ENCODE results near the gene KIAA0319L.

Gene KIAA0319L

DNA sequence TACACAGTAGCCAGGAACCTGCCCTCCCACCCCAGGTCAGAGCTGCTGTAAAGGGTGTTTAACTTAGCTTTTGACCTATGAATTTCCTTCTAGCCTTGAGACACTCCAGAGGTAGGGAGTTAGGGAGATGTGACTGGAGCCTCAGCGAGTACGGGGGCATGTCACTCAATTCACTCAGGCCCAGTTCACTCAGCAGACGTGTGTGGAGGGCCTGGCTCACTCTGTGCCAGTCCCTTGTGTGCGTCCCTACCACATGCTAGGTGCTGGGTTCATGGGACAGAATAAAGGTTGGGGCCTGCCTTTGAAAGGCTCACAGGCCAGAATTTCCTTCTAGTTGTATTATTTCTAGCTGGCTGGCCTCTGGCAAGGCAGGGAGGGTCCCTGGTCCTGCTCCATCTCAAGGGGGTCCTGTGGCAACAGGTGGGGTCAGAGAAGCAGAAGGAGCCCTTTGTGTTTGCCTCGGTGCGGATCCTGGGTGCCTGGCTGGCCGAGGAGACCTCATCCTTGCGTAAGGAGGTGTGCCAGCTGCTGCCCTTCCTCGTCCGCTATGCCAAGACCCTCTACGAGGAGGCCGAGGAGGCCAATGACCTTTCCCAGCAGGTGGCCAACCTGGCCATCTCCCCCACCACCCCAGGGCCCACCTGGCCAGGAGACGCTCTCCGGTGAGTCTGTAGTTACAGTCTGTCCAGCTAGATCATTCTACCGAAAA is 4.9 kb upstream of the KIAA0319L start:
- no peak for DNase-seq

- no peak for DNase-seq
These were observed 4.2 kb upstream of the KIAA0319L start for GRCh38 chr1:35561297-35561971.

DNA sequence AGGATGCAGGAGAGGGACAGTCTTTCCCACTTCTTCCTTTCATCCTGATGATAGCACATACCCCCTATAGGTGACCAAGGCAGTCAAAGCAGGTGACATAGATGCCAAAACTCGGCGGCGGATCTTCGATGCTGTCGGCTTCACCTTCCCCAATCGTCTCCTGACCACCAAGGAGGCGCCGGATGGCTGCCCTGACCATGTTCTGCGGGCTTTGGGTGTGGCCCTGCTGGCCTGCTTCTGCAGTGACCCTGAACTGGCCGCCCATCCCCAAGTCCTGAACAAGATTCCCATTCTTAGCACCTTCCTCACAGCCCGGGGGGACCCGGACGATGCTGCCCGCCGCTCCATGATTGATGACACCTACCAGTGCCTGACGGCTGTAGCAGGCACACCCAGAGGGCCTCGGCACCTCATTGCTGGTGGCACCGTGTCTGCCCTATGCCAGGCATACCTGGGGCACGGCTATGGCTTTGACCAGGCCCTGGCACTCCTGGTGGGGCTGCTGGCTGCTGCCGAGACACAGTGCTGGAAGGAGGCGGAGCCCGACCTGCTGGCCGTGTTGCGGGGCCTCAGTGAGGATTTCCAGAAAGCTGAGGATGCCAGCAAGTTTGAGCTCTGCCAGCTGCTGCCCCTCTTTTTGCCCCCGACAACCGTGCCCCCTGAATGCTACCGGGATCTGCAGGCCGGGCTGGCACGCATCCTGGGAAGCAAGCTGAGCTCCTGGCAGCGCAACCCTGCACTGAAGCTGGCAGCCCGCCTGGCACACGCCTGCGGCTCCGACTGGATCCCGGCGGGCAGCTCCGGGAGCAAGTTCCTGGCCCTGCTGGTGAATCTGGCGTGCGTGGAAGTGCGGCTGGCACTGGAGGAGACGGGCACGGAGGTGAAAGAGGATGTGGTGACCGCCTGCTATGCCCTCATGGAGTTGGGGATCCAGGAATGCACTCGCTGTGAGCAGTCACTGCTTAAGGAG is 3.3 kb upstream of the KIAA0319L start:
- no peak for DNase-seq

DNA sequence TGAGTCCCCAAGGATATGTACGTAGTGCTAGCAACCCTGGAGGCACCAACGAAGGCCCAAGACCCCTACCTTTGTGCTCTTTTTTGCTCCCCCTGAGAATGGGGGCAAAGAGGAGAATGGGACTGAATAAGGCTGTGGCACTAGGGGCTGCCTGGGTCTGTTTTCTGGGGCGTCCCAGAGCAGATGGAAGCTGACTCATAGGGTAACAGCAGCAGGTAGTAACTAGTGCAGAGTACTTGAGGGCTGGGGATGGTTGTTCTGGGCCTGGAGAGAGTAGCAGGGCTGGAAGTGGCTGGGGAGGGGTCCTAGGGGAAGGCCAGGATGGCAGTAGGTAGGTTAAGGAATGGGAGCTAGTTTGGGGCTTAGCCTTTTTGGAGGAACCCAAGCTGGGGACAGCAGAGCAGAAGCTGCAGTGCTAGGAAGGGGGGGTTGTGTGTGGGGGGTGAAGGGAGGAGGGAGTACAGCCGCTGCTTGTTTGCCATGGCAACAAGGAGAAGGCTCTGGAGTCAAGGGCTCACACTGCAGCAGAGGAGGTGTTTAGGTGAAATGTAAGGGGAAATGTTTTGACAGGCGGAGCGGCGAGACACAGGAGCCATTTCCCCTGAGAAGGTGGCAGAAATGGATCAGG is 2.2 kb upstream of the KIAA0319L start:
- no peak for DNase-seq

DNA sequence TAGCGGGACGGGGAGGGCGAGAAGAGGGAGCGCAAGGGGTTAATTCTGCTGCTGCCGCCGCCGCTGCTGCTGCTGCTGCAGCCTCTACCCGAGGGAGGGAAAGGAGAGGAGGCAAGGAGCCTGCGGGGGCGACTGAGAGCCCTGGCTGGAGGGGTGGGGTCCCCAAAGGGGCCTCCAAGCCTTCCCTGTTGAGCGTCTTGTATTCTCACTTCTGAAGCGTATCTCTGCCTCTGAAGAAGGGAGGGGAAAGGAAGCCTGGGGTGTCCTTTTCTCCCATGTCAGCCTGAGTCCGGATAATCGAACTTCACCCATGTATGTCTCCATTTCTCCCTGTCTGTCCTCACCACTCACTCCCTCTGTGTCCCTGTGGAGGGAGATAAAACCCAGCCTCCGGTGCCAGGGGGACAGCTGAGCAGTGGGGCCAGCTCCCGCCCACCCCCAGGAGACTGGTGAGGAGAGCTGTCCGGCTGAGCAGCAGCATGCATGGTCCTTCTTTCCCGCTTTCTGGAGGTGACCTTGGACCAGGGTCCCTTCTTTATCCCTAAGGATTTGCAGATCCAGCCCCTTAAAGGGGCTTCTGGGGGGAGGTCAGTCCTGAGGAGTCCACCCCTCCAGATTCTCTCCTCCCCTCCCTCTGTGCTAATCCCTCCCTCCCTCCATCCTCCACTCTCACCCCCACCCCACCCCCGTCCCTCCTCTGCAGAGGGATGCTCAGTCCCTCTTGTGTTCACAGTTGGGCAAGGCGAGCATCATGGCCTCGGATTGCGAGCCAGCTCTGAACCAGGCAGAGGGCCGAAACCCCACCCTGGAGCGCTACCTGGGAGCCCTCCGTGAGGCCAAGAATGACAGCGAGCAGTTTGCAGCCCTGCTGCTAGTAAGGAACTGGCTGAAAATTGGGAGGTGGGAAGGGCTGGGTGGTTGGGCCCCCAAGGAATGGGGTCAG is 1.4 kb upstream of the KIAA0319L start:
- DNase-seq, result no peak

- peak; percentile 97 for DNase-seq
These were observed 589 bp upstream of the KIAA0319L start, which contains the start of gene NCDN for GRCh38 chr1:35557611-35558373. TSS of gene NCDN (plus strand) at chr1:35557799. CDS start at chr1:35558191, 392 bp downstream.

DNA sequence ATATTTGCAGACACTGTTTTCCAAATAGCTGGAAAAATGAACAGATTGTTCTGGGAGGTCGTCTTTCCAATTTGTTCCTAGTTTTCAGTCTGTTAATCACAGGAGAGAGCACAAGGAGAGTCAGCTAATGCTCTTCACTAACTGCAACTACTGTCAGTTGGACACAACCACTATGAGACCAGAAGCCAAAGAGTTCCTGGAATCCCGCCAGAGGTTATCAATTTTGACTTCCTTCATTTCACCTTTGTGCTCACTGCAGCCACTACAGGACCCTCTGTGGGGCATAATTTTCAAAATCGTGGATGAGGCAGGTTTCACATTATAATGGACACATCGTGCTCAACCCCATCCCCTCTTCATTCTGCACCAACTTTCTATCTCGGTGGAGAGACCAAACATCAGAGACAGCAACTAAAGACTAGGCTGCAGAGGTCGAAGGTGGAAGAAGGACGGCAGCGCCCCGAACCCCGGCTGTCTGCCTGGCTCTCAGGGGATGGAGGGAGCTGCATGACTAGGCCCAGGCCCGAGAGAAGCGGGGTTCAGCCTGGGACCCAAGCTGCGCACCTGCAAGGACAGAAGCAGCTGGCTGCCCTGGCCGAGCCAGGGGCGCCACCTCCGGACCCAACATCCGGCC is 602 bp downstream of the KIAA0319L start:
- DNase-seq, result no peak

- DNase-seq, result no peak
These were observed 1.4 kb downstream of the KIAA0319L start for GRCh38 chr1:35555601-35556477.

- no peak for DNase-seq
These were observed 2.0 kb downstream of the KIAA0319L start for GRCh38 chr1:35555212-35555584.

GRCh38 chr1:35554266-35555211 is 2.7 kb downstream of the KIAA0319L start:
- DNase-seq, result no peak

GRCh38 chr1:35553851-35554250 is 3.4 kb downstream of the KIAA0319L start:
- DNase-seq, result no peak

DNA sequence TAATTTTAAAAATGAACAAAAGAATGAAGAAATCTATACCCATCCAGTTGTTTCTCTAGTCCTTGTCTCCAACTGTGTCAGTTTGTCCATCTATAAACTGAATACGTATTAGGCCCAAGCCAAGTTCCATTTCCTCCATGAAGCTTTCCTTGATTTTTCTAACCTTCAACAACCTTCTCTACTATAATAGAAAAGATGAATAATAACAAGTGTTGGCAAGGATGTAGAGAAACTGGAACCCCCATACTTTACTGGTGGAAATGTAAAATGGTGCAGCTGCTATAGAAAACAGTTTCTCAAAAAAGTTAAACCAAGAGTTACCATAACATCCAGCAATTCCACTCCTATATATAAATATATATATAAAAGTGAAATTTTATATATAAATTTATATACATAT is 10.6 kb downstream of the KIAA0319L start:
- DNase-seq, result no peak

DNA sequence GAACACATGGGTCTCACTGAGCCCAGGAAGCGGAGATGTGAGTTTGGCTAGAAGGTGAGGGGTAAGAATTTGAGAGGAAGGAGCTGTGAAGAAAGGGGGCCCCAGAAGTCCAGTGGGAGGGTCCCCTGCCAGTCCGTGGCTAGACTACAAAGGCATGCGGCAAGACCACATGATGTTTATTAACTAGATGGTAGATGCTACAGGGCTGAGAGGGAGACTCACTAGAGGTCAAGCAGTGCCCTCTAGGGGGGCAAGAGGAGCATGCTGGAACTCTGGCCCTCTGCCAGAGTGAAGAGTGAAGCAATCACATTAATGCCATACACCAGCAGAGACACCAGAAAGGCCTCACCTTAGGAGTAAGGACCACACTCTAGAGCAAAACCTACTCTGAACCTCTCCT is 12.2 kb downstream of the KIAA0319L start:
- no peak for DNase-seq

DNA sequence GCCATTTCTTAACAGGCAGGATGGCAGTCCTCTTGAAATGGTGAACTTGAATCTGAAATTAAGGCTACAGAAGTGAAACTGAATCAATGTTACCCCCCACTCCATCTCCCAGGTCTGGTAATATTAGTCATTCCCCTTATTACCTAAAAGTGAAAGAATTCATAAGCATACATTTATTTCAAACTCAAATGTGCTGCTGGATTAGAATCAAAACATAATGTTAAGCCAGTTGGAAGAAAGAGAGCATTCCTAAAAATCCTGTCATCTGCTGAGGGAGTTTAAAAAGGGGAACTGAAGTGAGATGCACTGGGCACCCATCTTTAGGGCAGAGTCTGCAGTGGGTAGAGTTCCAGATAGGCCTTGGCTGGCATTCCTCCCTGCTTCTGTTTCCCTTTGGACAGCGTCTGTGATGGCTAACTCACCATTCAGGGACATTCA is 17.4 kb downstream of the KIAA0319L start:
- DNase-seq, result no peak

- DNase-seq, result peak; percentile 33
These were observed 18.0 kb downstream of the KIAA0319L start for GRCh38 chr1:35539073-35539823.

DNA sequence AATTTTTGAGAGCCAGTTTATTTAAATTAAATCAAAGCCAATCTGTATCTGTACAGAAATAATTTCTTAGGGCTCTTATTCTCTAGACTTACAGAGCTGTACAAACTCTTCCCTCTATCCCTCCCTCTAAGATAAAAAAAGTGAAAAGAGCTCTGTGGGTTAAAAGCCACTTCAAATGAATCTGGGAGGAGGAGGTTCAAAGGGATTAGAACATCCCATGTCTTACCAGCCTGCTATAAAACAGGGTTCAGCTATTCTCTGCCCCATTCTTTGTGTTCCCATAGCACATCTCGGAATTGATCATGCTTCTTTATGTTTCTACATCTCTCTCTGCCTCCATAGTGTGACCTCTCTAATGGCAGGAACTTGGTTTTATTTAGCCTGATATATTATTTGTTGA is 19.4 kb downstream of the KIAA0319L start:
- no peak for DNase-seq

- DNase-seq, result no peak
These were observed 20.5 kb downstream of the KIAA0319L start for GRCh38 chr1:35536556-35537162.

Measured in stimulated activated CD8-positive, alpha-beta memory T cell treated with anti-CD3 and anti-CD28 coated beads, Interleukin-4, amount 100 ng/mL, for 48 hours (primary cell).